SU-DHL-6 (cell line): ENCODE measurements around the gene HAL.

ENCODE experiments used
- H2AFZ ChIP-seq: fragments of 200-600 bp; sonication (generic); 2 replicates; pipeline ENCODE4 v1.6.1; 2014; ENCODE audit warnings: low read depth, mild to moderate bottlenecking, moderate library complexity, mixed read lengths, antibody characterized with exemption, low read length; ENCODE audit not compliant: severe bottlenecking
- H3F3A ChIP-seq: fragments of 200-600 bp; shearing (Covaris generic); 2 replicates; pipeline ENCODE4 v1.6.0; 2016; ENCODE audit warnings: antibody characterized with exemption, mild to moderate bottlenecking; ENCODE audit not compliant: insufficient read depth
- H3K27ac ChIP-seq: fragments of 200-600 bp; sonication (generic); 2 replicates; pipeline ENCODE4 v1.5.1; 2016; ENCODE audit warnings: low read depth, mild to moderate bottlenecking, low read length, moderate library complexity, mixed read lengths
- H3K27me3 ChIP-seq: fragments of 200-600 bp; sonication (generic), shearing (Covaris generic); 2 replicates; pipeline ENCODE4 v1.6.0; 2014; ENCODE audit warnings: mild to moderate bottlenecking, low read length
- H3K36me3 ChIP-seq: fragments of 200-600 bp; sonication (generic); 2 replicates; pipeline ENCODE4 v1.6.1; 2014; ENCODE audit warnings: mild to moderate bottlenecking, low read length, mixed read lengths
- H3K4me2 ChIP-seq: fragments of 300-600, 200-600 bp; shearing (Covaris generic), sonication (generic); 2 replicates; pipeline ENCODE4 v1.6.0; 2014; ENCODE audit warnings: low read length, low read depth, mild to moderate bottlenecking; ENCODE audit not compliant: poor library complexity, severe bottlenecking
- H3K4me3 ChIP-seq: fragments of 200-600 bp; sonication (generic); 2 replicates; pipeline ENCODE4 v1.5.1; 2014; ENCODE audit warnings: antibody characterized with exemption, low read length, mild to moderate bottlenecking, mixed read lengths; ENCODE audit not compliant: insufficient read depth, poor library complexity, severe bottlenecking
- H3K79me2 ChIP-seq: fragments of 200-600 bp; sonication (generic); 2 replicates; pipeline ENCODE4 v1.6.1; 2014; ENCODE audit warnings: mild to moderate bottlenecking, low read length, moderate library complexity; ENCODE audit not compliant: insufficient read depth
- H3K9ac ChIP-seq: fragments of 200-600 bp; sonication (generic); 2 replicates; pipeline ENCODE4 v1.7.0; 2014; ENCODE audit warnings: mild to moderate bottlenecking, low read length
- H3K9me2 ChIP-seq: fragments of 200-600 bp; sonication (generic); replicated peaks from 2 replicates; pipeline ENCODE4 v1.6.1; 2014; ENCODE audit warnings: low read length; ENCODE audit not compliant: insufficient read depth
- H3K9me3 ChIP-seq: fragments of 200-600 bp; sonication (generic); 2 replicates; pipeline ENCODE4 v1.6.1; 2014; ENCODE audit warnings: low read length, mixed read lengths; ENCODE audit not compliant: insufficient read depth
- H4K20me1 ChIP-seq: fragments of 200-600 bp; sonication (generic); 2 replicates; pipeline ENCODE4 v1.6.1; 2014; ENCODE audit warnings: low read depth, mild to moderate bottlenecking, antibody characterized with exemption, low read length, moderate library complexity, mixed read lengths
- CTCF ChIP-seq: fragments of 200-600 bp; sonication (generic); IDR thresholded peaks from one replicate; pipeline ENCODE4 v1.5.1; 2017; ENCODE audit warnings: antibody characterized with exemption, mild to moderate bottlenecking, low read length, moderate library complexity; ENCODE audit not compliant: insufficient read depth, poor library complexity, severe bottlenecking
- EZH2phosphoT487 ChIP-seq: fragments of 200-600 bp; sonication (generic), shearing (Covaris generic); conservative IDR thresholded peaks from 2 replicates; pipeline ENCODE4 v1.6.1; 2018; ENCODE audit warnings: mild to moderate bottlenecking, antibody characterized with exemption, low read length, moderate library complexity, mixed read lengths

HAL gene

GRCh38 chr12:96039516-96039915, 43.4 kb upstream of the HAL start:
- no peaks in the 10 kb centered on the region for H3K27me3 ChIP-seq
- H3K9me3 ChIP-seq = no peaks in the 10 kb centered on the region
- no peak overlapping the region for H3K27ac ChIP-seq
- peaks cover 7% of the 10 kb centered on the region; the same call in 1 of the 2 replicates for H3K79me2 ChIP-seq
- H3F3A ChIP-seq = no peaks in the 10 kb centered on the region
- no peak overlapping the region for H3K9ac ChIP-seq
- TF ChIP-seq CTCF = no peak
- no peak for TF ChIP-seq EZH2phosphoT487
- no peaks in the 10 kb centered on the region for H3K36me3 ChIP-seq
- no peak overlapping the region for H2AFZ ChIP-seq
- no peaks in the 10 kb centered on the region for H4K20me1 ChIP-seq
- H3K9me2 ChIP-seq = no peaks in the 10 kb centered on the region
- H3K4me3 ChIP-seq = no peak overlapping the region
- H3K4me2 ChIP-seq = no peak overlapping the region

GRCh38 chr12:96036765-96037455, 40.8 kb upstream of the HAL start:
- H3K27ac ChIP-seq = no peak overlapping the region
- no peak for TF ChIP-seq EZH2phosphoT487
- TF ChIP-seq CTCF = no peak
- no peaks in the 10 kb centered on the region for H3K27me3 ChIP-seq
- no peaks in the 10 kb centered on the region for H3K9me2 ChIP-seq
- 0 out of 2 replicates have a peak, but pooled peaks cover 5% of the 10 kb centered on the region for H4K20me1 ChIP-seq
- H3K4me2 ChIP-seq = no peak overlapping the region
- no peak overlapping the region for H3K9ac ChIP-seq
- no peaks in the 10 kb centered on the region for H3K9me3 ChIP-seq
- H3K4me3 ChIP-seq = no peak overlapping the region
- no peaks in the 10 kb centered on the region for H3F3A ChIP-seq
- peaks cover 16% of the 10 kb centered on the region; the same call in 1 of the 2 replicates for H3K79me2 ChIP-seq
- no peak overlapping the region for H2AFZ ChIP-seq
- no peaks in the 10 kb centered on the region for H3K36me3 ChIP-seq

GRCh38 chr12:96035283-96036236, 39.4 kb upstream of the HAL start, which contains the start of gene LTA4H:
TSS of gene LTA4H (minus strand) at chr12:96035587. CDS start at chr12:96035519, 68 bp downstream.
- H4K20me1 ChIP-seq = 0 out of 2 replicates have a peak, but pooled peaks cover 5% of the 10 kb centered on the region
- H3K27ac ChIP-seq = peak within 1 kb of the TSS; percentile 44; the same call in 1 of the 2 replicates
- TF ChIP-seq CTCF (no peak), EZH2phosphoT487 (no peak)
- H3K9me2 ChIP-seq = no peaks in the 10 kb centered on the region
- H3K4me2 ChIP-seq = peak within 1 kb of the TSS; percentile 95
- no peaks in the 10 kb centered on the region for H3F3A ChIP-seq
- H3K4me3 ChIP-seq = peak within 1 kb of the TSS; percentile 89
- H3K79me2 ChIP-seq = peaks cover 20% of the 10 kb centered on the region
- H3K27me3 ChIP-seq = no peaks in the 10 kb centered on the region
- H3K9ac ChIP-seq = peak within 1 kb of the TSS; percentile 84
- H3K36me3 ChIP-seq = 0 out of 2 replicates have a peak, but pooled peaks cover 3% of the 10 kb centered on the region
- peak within 1 kb of the TSS; percentile 87 for H2AFZ ChIP-seq
- no peaks in the 10 kb centered on the region for H3K9me3 ChIP-seq
